Kidney epithelial cell (primary cell): ENCODE results near the gene COX17. TPM values are rescaled to one million over a fixed set of nuclear protein-coding genes. Genes with fewer than 3 reads are reported as not detected.

ENCODE experiments used
- DNase-seq: peaks from one replicate; pipeline ENCODE4 v3.0.0-alpha.2; 2010; ENCODE audit warnings: low read depth
- H3K27me3 ChIP-seq: 2 replicates; pipeline ENCODE4 v1.6.0; 2011; ENCODE audit warnings: low read length; ENCODE audit not compliant: control insufficient read depth, insufficient read depth
- H3K36me3 ChIP-seq: 2 replicates; pipeline ENCODE4 v1.5.1; 2011; ENCODE audit warnings: low read length; ENCODE audit not compliant: control insufficient read depth, insufficient read depth
- H3K4me3 ChIP-seq: 2 replicates; pipeline ENCODE4 v1.5.1; 2011; ENCODE audit warnings: low read depth, mild to moderate bottlenecking, control low read depth, low read length
- total RNA-seq: library from RNA; depleted of rRNA; stranded (reverse); fragments of >200 nt; gene quantifications from 2 replicates; pipeline ENCODE4 v1.2.3, GENCODE V29; 2015
- TF ChIP-seq, protein P1 (sequence below): IDR thresholded peaks from 2 replicates; pipeline ENCODE4 v1.5.1; 2011; ENCODE audit warnings: mild to moderate bottlenecking, moderate library complexity, low read length, control low read depth, inconsistent platforms; ENCODE audit not compliant: insufficient read depth, poor library complexity, severe bottlenecking

Gene COX17
- total RNA-seq, 1 donor from 2014 or later: 27.4 TPM

DNA sequence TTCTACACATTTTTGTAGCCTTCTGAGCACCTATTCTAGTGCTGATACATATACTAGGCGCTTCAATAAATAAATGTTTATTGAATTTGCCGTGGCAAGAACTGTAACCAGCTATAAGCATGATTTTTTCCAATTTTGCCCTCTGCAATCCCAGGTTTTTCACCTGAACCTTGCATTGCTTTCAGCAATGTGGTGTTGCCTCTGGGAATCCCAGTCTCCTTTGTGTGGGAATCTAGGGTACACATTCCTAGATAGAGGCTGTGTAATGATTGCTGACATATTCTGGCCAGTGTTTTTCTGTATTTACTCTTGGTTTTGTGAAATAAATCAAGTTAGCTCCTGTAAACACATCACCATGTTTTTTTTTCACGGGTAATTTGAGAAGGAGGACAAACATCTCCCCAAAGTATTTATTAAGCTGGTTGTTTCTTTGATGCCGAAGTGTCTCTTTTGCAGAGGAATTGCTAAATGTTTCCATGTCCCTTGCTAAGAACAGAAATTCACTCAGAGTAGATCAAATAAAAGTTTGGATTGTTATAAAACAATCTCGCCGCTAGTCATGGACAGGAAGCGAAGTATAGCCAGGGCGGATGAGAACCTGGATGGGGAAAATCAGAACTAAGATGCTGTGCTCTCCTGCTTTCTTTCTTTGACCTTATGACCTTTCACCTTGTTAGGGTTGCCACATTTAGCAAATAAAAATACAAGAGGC, 26.8 kb upstream of the COX17 start:
- no peaks in the 10 kb centered on the region for H3K36me3 ChIP-seq
- TF ChIP-seq, protein P1, sequence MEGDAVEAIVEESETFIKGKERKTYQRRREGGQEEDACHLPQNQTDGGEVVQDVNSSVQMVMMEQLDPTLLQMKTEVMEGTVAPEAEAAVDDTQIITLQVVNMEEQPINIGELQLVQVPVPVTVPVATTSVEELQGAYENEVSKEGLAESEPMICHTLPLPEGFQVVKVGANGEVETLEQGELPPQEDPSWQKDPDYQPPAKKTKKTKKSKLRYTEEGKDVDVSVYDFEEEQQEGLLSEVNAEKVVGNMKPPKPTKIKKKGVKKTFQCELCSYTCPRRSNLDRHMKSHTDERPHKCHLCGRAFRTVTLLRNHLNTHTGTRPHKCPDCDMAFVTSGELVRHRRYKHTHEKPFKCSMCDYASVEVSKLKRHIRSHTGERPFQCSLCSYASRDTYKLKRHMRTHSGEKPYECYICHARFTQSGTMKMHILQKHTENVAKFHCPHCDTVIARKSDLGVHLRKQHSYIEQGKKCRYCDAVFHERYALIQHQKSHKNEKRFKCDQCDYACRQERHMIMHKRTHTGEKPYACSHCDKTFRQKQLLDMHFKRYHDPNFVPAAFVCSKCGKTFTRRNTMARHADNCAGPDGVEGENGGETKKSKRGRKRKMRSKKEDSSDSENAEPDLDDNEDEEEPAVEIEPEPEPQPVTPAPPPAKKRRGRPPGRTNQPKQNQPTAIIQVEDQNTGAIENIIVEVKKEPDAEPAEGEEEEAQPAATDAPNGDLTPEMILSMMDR: no peak
- H3K4me3 ChIP-seq: peak overlapping the region; percentile 59
- DNase-seq: no peak
- peaks cover 2% of the 10 kb centered on the region for H3K27me3 ChIP-seq

DNA sequence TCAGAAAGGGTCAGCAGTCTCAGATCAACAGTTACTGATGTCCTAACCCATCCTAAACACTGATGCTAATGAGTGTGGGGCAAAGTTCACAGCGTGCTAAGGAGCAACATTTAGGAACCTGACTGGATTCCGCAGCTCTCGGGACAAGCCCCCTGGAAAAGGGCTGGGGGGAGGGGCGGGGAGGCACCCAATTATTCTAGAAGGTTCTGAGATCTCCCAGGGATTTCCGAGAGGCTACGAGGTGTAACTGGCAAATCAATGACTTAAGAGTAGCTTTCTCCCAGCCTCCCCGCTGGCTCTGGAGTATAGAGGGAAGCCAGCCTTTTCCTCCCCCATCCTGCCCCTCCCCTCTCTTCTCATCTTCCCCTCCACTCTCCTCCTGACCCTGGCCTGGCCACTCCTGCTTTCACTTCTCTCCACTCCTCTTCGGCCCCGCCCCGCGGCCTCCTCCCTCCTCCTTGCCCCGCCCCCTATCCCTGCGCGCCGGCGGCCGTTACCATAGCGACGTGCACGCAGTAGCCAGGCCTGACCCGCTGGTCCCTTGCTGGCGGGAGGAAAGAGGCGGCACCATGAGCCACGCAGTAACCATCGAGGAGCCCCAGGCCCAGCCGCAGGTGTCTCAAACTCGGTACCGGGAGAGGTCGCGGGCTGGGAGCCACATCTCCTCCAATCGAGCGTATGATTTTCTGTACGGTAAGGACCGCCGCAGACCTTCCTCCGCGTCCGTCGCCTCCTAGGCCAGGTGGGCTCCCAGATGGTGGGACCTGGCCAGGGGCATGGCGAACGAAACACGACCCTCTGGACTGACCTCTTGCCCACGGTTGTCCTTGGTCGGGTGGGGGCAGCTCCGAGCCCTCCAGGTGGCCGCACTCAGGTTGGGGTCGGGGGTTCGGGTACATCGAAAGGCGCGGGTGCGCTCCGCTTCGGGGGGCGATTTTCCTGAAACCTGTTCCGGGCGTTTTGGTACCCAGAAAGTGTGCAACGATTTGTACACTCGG, 25.6 kb upstream of the COX17 start, which contains the start of gene CFAP91:
TSS of gene CFAP91 (plus strand) at position 493 of the 998 bp plus-strand sequence. CDS start at position 570, 77 bp downstream.
- TF ChIP-seq, protein P1: no peak
- DNase-seq: peak; percentile 62

DNA sequence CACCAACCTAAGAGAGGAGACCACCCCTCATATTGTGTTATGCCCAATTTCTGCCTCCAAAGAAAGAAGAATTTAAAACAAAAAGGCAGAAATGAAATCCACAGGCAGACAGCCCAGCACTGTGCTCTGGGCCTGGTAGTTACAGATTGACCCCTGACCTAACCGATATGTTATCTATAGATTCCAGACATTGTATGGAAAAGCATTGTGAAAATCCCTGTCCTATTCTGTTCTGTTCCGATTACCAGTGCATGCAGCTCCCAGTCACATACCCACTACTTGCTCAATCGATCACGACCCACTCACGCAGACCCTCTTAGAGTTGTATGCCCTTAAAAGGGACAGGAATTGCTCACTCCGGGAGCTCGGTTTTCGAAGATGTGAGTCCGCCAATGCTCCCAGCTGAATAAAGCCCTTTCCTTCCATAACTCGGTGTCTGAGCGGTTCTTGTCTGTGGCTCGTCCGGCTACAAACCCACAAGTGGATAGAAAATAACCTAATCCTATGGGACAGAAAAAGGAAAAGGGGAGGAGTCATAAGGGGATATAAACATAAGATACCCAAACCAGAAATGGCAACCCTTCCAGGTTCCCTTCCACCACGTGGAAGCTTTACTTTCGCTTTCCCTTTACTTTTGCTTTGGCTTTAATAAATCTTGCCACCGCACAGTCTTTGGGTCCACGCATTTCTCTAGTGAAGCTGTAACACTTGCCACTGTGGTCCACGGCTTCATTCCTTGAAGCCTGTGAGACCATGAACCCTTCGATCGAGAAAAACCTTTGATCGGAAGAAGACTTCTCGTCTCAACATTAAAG, 23.9 kb upstream of the COX17 start:
- no peak overlapping the region for H3K4me3 ChIP-seq
- DNase-seq: no peak
- TF ChIP-seq, protein P1: no peak
- peaks cover 2% of the 10 kb centered on the region for H3K27me3 ChIP-seq
- no peaks in the 10 kb centered on the region for H3K36me3 ChIP-seq

More for the DNA sequence above, 25.6 kb upstream of the COX17 start, which contains the start of gene CFAP91:
- H3K4me3 ChIP-seq: peak within 1 kb of the TSS; percentile 59
- no peaks in the 10 kb centered on the region for H3K36me3 ChIP-seq
- H3K27me3 ChIP-seq: peaks cover 2% of the 10 kb centered on the region

DNA sequence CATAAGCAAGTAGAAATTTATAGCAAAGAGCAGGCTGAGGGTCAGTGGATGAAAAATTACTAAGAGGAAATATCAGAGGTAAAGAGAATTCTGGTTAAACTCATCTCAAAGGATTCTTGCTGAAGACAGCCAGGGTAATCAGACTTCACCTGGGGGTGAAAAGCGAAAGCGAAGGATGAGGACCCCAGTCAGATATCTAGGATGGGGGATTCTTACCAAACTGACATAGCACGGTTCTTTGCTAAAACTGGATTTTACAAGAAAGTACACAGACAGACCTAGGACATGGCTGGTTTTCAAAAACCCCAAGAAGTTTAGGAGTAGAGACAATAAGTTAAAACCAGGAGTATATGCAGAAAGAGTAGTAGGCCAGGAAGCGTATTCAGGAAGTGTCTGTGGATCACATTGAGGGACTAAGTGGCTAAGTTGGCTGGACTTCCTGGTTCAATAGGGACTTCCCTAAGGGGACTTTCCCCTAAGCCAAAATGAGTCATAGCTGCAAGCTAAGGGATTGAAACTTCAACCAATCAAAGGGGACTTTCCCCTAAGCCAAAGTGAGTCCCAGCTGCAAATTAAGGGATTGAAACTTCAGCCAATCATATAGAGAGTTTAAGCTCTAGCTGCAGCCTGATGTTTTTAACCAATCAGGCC, 23.2 kb upstream of the COX17 start:
- Histone ChIP-seq H3K27me3 (peaks cover 2% of the 10 kb centered on the region), H3K4me3 (no peak overlapping the region), H3K36me3 (no peaks in the 10 kb centered on the region)
- DNase-seq: peak; percentile 34
- TF ChIP-seq, protein P1: no peak

DNA sequence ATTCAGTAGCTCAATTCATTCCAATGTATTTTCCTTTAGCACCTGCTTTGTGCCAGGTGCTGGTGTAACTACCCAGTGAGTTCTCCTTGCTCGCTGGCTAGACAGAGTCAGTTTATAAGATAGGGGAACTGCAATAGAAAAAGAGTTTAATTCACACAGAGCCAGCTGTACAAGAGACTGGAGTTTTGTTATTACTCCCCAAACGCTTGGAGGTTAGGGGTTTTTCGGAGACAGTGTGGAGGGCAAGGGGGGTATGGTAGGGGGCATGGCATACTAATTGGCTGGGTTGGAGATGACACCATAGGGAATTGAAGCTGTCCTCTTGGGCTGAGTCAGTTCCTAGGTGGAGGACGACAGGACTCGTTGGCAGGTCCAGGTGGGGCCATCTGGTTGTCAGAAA, 20.2 kb upstream of the COX17 start:
- TF ChIP-seq, protein P1: no peak
- Histone ChIP-seq H3K27me3 (no peaks in the 10 kb centered on the region), H3K36me3 (no peaks in the 10 kb centered on the region), H3K4me3 (no peak overlapping the region)
- no peak for DNase-seq
